Gastrocnemius medialis (tissue), 4 donors: ENCODE data around the gene EGFL7.

Source experiments
- CTCF ChIP-seq, 5 experiments: fragments of 450-650 bp in 3 of 5; fragments of 200-600 bp in 2 of 5; sonication (generic) in 2 of 5; IDR thresholded peaks in 4 of 5; conservative IDR thresholded peaks in 1 of 5; 1 replicate in 4 of 5; 2 replicates in 1 of 5; pipeline ENCODE4 v1.5.1; 2016 to 2019; ENCODE audit warnings: antibody characterized with exemption in 5 of 5, mild to moderate bottlenecking in 3 of 5, moderate library complexity in 3 of 5
- POLR2A ChIP-seq, 2 donors: fragments of 450-650 bp; IDR thresholded peaks; one replicate each; pipeline ENCODE4 v1.6.1; 2017; ENCODE audit warnings: antibody characterized with exemption in 2 of 2, mild to moderate bottlenecking in 2 of 2, moderate library complexity in 2 of 2

- no peak for TF ChIP-seq POLR2A (IDR thresholded peaks at IDR 0.05)
- TF ChIP-seq CTCF (IDR thresholded peaks at IDR 0.05 in 4 of 5, conservative IDR thresholded peaks at IDR 0.05 in 1 of 5), result peak; percentile 38 to 87 (median 76)
Measured at GRCh38 chr9:136671646-136672430, 9.1 kb downstream of the EGFL7 start.
